ENCODE results near the gene GOLGA6B. TPM values are rescaled to one million over a fixed set of nuclear protein-coding genes. Genes with fewer than 3 reads are reported as not detected.
"Not testable (repeated sequence)": the region's sequence is repeated elsewhere in the genome, so short reads cannot be mapped to it uniquely, and the experiment has no call there.

The GOLGA6B gene
- total RNA-seq, 1 experiment from 2014 or later, result 0.33 TPM

GRCh38 chr15:72626153-72626552 is 28.3 kb upstream of the GOLGA6B start:
- H3K79me2 ChIP-seq (ENCODE audit: insufficient read depth, low read length); H2BK120ac ChIP-seq (ENCODE audit: low read depth, low read length, poor library complexity, severe bottlenecking); H3K9me3 ChIP-seq (ENCODE audit: control insufficient read depth, low read depth, low read length); H3K4me1 Mint-ChIP-seq; H3K14ac ChIP-seq (ENCODE audit: insufficient read depth, low read length); H3K4me1 ChIP-seq (ENCODE audit: insufficient read depth, low read length); H2BK20ac ChIP-seq (ENCODE audit: low read depth, low read length, poor library complexity, severe bottlenecking); H3K36me3 Mint-ChIP-seq (ENCODE audit: insufficient read depth in 1 of 3, low read depth in 3 of 3); H3K27ac ChIP-seq (ENCODE audit: insufficient read length, low read depth, low read length); DNase-seq; H4K5ac ChIP-seq (ENCODE audit: insufficient read length, low read depth, low read length); H2AFZ ChIP-seq (ENCODE audit: low read length); H2BK12ac ChIP-seq (ENCODE audit: insufficient read length, low read depth, low read length); H3K23ac ChIP-seq (ENCODE audit: insufficient read length, low read depth, low read length); H3K23me2 ChIP-seq (ENCODE audit: insufficient read length, low read depth, low read length, poor library complexity, severe bottlenecking); H3T11ph ChIP-seq (ENCODE audit: low read length); H2AK5ac ChIP-seq (ENCODE audit: insufficient read length, low read length); H3K27ac Mint-ChIP-seq; H3K9ac ChIP-seq (ENCODE audit: extremely low read depth, insufficient read length, low read length); H3K9me3 Mint-ChIP-seq; H3K4me2 ChIP-seq (ENCODE audit: insufficient read depth, insufficient read length, low read length); H4K8ac ChIP-seq (replicated peaks; ENCODE audit: insufficient read length, low read depth, low read length); H3K18ac ChIP-seq (ENCODE audit: insufficient read length, low read depth, low read length); H3K27me3 Mint-ChIP-seq (ENCODE audit: low read depth); H3K56ac ChIP-seq (ENCODE audit: insufficient read length, low read depth, low read length); H2BK5ac ChIP-seq (ENCODE audit: insufficient read length, low read length); H4K91ac ChIP-seq (ENCODE audit: insufficient read length, low read depth, low read length); H3K4ac ChIP-seq (ENCODE audit: low read depth, low read length); H3K79me1 ChIP-seq (ENCODE audit: insufficient read depth, low read depth, low read length, poor library complexity, severe bottlenecking); H4K20me1 ChIP-seq (ENCODE audit: control insufficient read depth, insufficient read depth, insufficient read length); H3K4me3 Mint-ChIP-seq; H2BK15ac ChIP-seq (ENCODE audit: low read depth, low read length); H3K27me3 ChIP-seq (ENCODE audit: insufficient read depth, low read length): not testable (repeated sequence)
- WGBS (ENCODE audit: extremely low coverage, insufficient read length, low lambda C conversion rate), result no CpG with 5 or more reads among the region's 3 CpGs

All from H9 (cell line).